Thyroid gland (tissue), 4 donors: ENCODE measurements around the gene MPP3. TPM values are rescaled to one million over a fixed set of nuclear protein-coding genes. Genes with fewer than 3 reads are reported as not detected.

Experiments
- DNase-seq, 2 donors: peaks; one replicate each; pipeline ENCODE4 v3.0.0-alpha.2; 2019
- H3K27ac ChIP-seq, 3 donors: fragments of 200-600 bp; sonication (generic); 1 replicate in 2 of 3; 2 replicates in 1 of 3; pipeline ENCODE4 v1.5.1; 2016 to 2019; ENCODE audit warnings: mild to moderate bottlenecking in 1 of 3, moderate library complexity in 1 of 3
- H3K27me3 ChIP-seq: fragments of 200-600 bp; sonication (generic); one replicate; pipeline ENCODE4 v1.5.1; 2019
- H3K36me3 ChIP-seq, 2 donors: fragments of 200-600 bp; sonication (generic); one replicate each; pipeline ENCODE4 v1.5.1; 2016 to 2019
- H3K4me1 ChIP-seq, 2 donors: fragments of 200-600 bp; sonication (generic); one replicate each; pipeline ENCODE4 v1.5.1; 2017 to 2019
- H3K4me3 ChIP-seq, 3 donors: fragments of 200-600 bp; sonication (generic); replicated peaks in 1 of 3; 1 replicate in 2 of 3; 2 replicates in 1 of 3; pipeline ENCODE4 v1.5.1; 2016; ENCODE audit warnings: mild to moderate bottlenecking in 1 of 3
- H3K9me3 ChIP-seq: fragments of 200-600 bp; sonication (generic); one replicate; pipeline ENCODE4 v1.5.1; 2017
- POLR2A ChIP-seq, 2 donors: fragments of 450-650 bp; IDR thresholded peaks; one replicate each; pipeline ENCODE4 v1.6.1; 2017; ENCODE audit warnings: antibody characterized with exemption in 2 of 2, mild to moderate bottlenecking in 2 of 2, moderate library complexity in 1 of 2
- WGBS, 2 donors: methylation state at CpG; one replicate each; pipeline ENCODE4 v1.1.5; 2017; 5-methylcytosine and 5-hydroxymethylcytosine counted together
- intact Hi-C: fragments of 100-400 bp; cut with DNase I; formaldehyde crosslinking; loops from one replicate; pipeline ENCODE4 v1.15.1; 2023
- total RNA-seq, 4 donors: library from RNA; depleted of rRNA; stranded (reverse); fragments of >200 nt; gene quantifications; one replicate each; pipeline ENCODE4 v1.2.3, GENCODE V29; 2016
- TF ChIP-seq, protein P1 (sequence below), 6 experiments: fragments of 200-600 bp in 3 of 6; fragments of 450-650 bp in 3 of 6; sonication (generic) in 3 of 6; IDR thresholded peaks; one replicate each; pipeline ENCODE4 v1.5.1; 2016 to 2019; ENCODE audit warnings: antibody characterized with exemption in 6 of 6, mild to moderate bottlenecking in 2 of 6, inconsistent platforms in 1 of 6, moderate library complexity in 1 of 6

MPP3 gene
- total RNA-seq, 4 donors from 2014 or later = 7.1 to 20.5 (median 15.4) TPM

DNA sequence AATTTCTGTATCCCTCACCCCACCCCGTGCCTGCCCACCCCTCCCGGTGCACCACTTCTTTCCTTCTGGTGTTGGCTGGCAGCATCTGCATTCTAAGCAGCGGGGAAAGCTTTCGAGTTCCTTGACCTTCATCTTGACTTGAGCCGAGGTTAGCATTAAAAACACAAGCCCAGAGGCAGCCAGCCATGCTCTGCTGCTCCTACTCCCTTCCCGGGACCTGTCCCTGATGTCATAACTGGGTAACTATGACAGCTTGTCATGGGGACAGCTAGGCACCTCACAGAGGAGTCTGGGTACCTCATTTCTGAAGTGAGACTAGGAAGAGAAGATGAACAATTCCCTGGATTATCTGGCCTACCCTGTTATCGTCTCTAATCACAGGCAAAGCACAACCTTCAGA lies 52.8 kb downstream of the MPP3 start, which contains the start of gene CFAP97D1:
CFAP97D1 (plus strand) TSS at position 301 of the 400 bp plus-strand sequence; CDS start at position 329, 28 bp downstream.
- H3K9me3 ChIP-seq = no peaks in the 10 kb centered on the region
- H3K27me3 ChIP-seq = no peaks in the 10 kb centered on the region
- H3K36me3 ChIP-seq = no peaks in the 10 kb centered on the region
- peaks cover 9 to 27% of the 10 kb centered on the region in 2 donors for H3K4me1 ChIP-seq
- H3K27ac ChIP-seq = peak within 1 kb of the TSS; percentile 64 to 100 (median 100)
- intact Hi-C loops = loop anchor here (5.0 kb wide), 1 partner anchor 52 kb away; the partner anchor contains the start of gene MPP3
- peak in 1 of 2 donors; percentile 15 for DNase-seq
- H3K4me3 ChIP-seq = peak within 1 kb of the TSS in 2 of 3 donors; percentile 27 to 99
- TF ChIP-seq, protein P1, sequence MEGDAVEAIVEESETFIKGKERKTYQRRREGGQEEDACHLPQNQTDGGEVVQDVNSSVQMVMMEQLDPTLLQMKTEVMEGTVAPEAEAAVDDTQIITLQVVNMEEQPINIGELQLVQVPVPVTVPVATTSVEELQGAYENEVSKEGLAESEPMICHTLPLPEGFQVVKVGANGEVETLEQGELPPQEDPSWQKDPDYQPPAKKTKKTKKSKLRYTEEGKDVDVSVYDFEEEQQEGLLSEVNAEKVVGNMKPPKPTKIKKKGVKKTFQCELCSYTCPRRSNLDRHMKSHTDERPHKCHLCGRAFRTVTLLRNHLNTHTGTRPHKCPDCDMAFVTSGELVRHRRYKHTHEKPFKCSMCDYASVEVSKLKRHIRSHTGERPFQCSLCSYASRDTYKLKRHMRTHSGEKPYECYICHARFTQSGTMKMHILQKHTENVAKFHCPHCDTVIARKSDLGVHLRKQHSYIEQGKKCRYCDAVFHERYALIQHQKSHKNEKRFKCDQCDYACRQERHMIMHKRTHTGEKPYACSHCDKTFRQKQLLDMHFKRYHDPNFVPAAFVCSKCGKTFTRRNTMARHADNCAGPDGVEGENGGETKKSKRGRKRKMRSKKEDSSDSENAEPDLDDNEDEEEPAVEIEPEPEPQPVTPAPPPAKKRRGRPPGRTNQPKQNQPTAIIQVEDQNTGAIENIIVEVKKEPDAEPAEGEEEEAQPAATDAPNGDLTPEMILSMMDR (IDR thresholded peaks at IDR 0.05) = no peak
- no peak for TF ChIP-seq POLR2A (IDR thresholded peaks at IDR 0.05)
- WGBS, 2 donors = 41 to 53% methylated on average over 6 to 7 of the region's 7 CpGs

DNA sequence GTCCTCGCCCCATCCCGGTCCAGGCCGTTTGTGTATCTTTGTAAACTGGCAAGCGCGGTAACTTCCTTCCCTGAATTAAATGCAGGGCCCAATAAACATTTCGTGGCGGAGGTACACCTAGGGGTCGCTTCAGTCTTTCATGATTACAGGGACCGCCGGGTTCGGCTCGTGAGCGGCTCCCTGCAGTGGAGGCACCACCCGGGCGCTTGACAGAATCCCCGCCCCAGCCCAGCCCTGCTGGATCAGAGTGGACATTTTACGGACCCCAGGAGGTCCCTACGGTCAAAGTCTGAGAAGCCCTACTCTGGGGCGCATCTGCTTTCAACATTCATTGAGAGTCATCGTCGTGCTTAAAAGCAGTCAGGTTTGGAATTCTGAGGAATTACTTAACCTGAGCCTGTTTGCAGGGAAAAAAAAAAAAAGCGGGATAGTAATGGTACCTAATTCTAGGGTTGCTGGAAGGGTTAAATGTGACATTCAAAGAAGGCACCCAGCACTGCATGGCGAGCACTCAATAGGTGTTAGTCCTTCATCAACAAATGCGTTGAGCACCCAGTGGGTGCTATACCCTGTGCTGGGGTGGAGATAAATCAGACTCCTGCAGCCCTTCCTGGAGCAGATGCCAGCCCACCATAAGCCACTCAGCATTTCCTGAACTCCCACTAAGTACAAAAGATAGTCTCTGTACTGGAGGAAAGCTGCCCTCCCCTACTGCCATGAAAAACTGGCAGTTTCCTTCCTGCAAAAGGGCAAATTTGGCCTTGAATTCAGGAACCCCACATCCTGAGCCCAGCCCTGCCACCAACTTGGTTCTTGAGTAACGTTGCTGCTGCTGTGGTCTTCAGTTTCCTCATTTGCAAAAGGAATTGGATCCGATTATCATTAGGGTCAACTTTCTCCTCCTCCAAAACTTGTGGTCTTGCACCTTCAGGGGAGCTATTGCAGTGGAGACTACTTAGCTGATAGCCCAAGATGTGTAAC lies 53.5 kb downstream of the MPP3 start:
- H3K4me1 ChIP-seq = peaks cover 9 to 27% of the 10 kb centered on the region in 2 donors
- peak overlapping the region; percentile 64 to 100 (median 100) for H3K27ac ChIP-seq
- DNase-seq = peak; percentile 45 to 63
- no peaks in the 10 kb centered on the region for H3K9me3 ChIP-seq
- no peaks in the 10 kb centered on the region for H3K27me3 ChIP-seq
- TF ChIP-seq POLR2A (IDR thresholded peaks at IDR 0.05) = no peak
- TF ChIP-seq, protein P1 (IDR thresholded peaks at IDR 0.05) = peak in 3 of 6 experiments; percentile 22 to 35 (median 23)
- peak overlapping the region in 2 of 3 donors; percentile 27 to 99 for H3K4me3 ChIP-seq
- WGBS, 2 donors = 10% methylated on average over 19 to 26 of the region's 26 CpGs
- H3K36me3 ChIP-seq = peaks cover 1 to 5% of the 10 kb centered on the region in 2 donors
- intact Hi-C loops = loop anchor here (5.0 kb wide), 1 partner anchor 53 kb away; the partner anchor contains the start of gene MPP3

DNA sequence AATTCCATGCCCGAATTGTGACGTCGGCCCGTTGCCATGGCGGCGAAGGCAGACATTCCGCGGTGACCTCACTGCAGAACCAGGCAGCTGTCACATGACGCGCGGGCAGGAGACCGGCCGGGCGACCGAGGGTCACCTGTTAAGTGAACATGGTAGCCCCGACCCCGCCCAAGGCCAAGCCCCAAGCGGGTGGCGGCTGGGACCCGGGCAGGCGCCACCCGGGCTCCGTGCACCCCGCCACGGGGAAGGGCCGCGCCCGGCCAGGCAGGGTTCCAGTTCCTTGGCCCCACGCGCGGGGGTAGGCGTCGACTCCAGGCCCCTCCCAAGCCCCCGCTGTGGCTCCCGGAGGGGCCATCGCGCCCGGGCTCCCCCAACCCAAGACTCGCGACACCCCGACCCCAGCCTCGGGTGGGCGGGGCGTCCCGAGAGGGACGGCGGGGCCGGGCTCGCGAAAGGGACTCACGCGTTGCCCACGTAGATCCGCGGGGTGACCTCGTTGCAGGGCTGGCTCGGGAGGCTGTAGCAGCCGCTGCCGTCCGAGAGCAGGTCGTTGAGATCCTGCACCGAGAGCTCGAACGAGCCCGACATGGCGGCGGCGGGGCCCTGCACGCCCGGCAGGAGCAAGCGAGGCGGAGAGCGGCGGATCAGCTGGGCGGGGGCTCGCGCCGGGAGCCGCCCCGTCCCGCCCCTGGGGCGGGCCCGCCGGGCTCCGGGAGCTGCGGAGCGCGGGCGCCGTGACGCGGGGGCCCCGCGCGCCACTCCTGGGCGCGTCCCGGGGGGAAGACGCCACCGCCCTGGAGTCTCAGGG lies 54.4 kb downstream of the MPP3 start, which contains the start of gene DUSP3:
DUSP3 (minus strand) TSS at position 641 of the 808 bp plus-strand sequence; CDS start at position 588, 53 bp downstream.
- Histone ChIP-seq H3K27ac (peak within 1 kb of the TSS; percentile 99 to 100 (median 100)), H3K36me3 (peaks cover 10 to 13% of the 10 kb centered on the region in 2 donors), H3K27me3 (no peaks in the 10 kb centered on the region), H3K9me3 (no peaks in the 10 kb centered on the region), H3K4me1 (peaks cover 9 to 27% of the 10 kb centered on the region in 2 donors), H3K4me3 (peak within 1 kb of the TSS; percentile 72 to 99 (median 90))
- intact Hi-C loops = no loop called here
- WGBS, 2 donors = 0% methylated on average over 1 to 48 of the region's 100 CpGs
- TF ChIP-seq, protein P1 (IDR thresholded peaks at IDR 0.05) = no peak
- TF ChIP-seq POLR2A (IDR thresholded peaks at IDR 0.05) = peak; percentile 90 to 96
- DNase-seq = peak; percentile 98 to 99

DNA sequence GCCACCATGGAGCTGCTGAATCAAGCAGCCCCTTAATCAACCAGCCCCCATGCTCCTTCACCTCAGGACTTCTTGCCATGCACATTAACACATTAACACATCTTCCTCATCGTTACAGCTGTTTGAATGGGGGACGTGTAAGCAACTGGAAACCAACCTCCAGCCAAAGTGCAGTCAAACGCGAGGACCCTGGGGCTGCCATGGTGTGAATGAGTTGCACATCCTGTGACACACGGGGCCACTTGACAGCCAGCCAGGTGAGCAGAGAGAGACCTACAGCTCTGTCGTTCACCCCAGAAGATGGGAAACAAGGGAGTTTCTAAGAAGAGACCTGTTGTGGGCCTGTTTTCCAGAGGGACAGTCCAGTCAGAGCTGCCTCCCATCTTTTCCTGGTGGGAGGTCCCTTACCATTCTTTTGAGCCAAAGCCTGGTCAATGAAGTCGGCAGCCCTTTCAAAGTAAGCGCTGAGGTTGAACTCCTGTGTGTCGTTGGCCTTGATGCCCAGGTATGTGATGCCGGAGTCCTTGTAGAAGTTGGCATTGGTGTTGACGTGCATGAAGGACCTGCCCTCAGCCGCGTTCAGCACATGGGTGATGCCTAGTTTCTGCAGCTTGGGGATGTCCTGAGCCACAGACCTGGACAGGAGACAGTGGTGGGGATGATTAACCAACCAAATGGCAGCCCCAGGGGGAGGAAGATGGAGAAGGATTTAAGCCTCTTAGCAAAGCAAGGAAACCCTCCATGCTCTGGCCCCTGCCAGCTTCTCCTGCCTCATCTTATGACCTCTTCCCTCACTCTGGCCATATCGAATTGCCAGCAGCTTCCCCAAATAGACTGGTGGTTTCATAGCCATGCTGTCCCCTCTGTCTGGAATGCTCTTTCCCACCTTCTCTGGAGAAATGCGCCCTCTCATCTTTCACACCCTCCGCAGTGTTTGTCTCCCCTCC lies 58.4 kb downstream of the MPP3 start:
- intact Hi-C loops = no loop called here
- Histone ChIP-seq H3K36me3 (peaks cover 34 to 50% of the 10 kb centered on the region in 2 donors), H3K27ac (no peak overlapping the region), H3K4me3 (no peak overlapping the region), H3K9me3 (no peaks in the 10 kb centered on the region), H3K27me3 (no peaks in the 10 kb centered on the region), H3K4me1 (peaks cover 9 to 21% of the 10 kb centered on the region in 2 donors)
- TF ChIP-seq, protein P1 (IDR thresholded peaks at IDR 0.05) = no peak
- TF ChIP-seq POLR2A (IDR thresholded peaks at IDR 0.05) = no peak
- no peak for DNase-seq
- 93 to 96% methylated on average over 16 of the region's 16 CpGs for whole genome bisulfite sequencing, 2 donors
